H1 (cell line): ENCODE measurements around the gene TMEM222. TPM values are rescaled to one million over a fixed set of nuclear protein-coding genes. Genes with fewer than 3 reads are reported as not detected.

Experiments
- CBX5 ChIP-seq: fragments of 300-800, 300-1000 bp; sonication (generic); IDR thresholded peaks from 2 replicates; pipeline ENCODE4 v1.7.1; 2016; ENCODE audit warnings: antibody characterized with exemption, low read length, low read depth
- CHD2 ChIP-seq: IDR thresholded peaks from 2 replicates; pipeline ENCODE4 v1.6.1; 2012; ENCODE audit warnings: low read length, improper control_type of control experiment
- NANOG ChIP-seq: IDR thresholded peaks from 2 replicates; pipeline ENCODE4 v1.6.1; 2011; ENCODE audit warnings: low read length, low read depth, mild to moderate bottlenecking, inconsistent platforms; ENCODE audit not compliant: insufficient read depth, poor library complexity, severe bottlenecking
- NRF1 ChIP-seq: IDR thresholded peaks from 2 replicates; pipeline ENCODE4 v1.6.1; 2011; ENCODE audit warnings: mild to moderate bottlenecking, low read depth, low read length, improper control_type of control experiment
- PHF8 ChIP-seq: fragments of 200-600 bp; sonication (generic); conservative IDR thresholded peaks from 2 replicates; pipeline ENCODE4 v1.7.1; 2012; ENCODE audit warnings: low read depth, mild to moderate bottlenecking, inconsistent platforms, low read length, moderate library complexity
- POLR2A ChIP-seq, 2 experiments: IDR thresholded peaks; 1 replicate in 1 of 2; 2 replicates in 1 of 2; pipeline ENCODE4 v1.6.1; 2011; ENCODE audit warnings: low read depth in 2 of 2, low read length in 2 of 2, mild to moderate bottlenecking in 2 of 2; ENCODE audit errors: control extremely low read depth in 1 of 2
- RAD21 ChIP-seq, 2 experiments: IDR thresholded peaks in 1 of 2; conservative IDR thresholded peaks in 1 of 2; 2 replicates each; pipeline ENCODE4 v1.6.1; 2011; ENCODE audit warnings: low read depth in 2 of 2, low read length in 2 of 2, improper control_type of control experiment in 1 of 2, inconsistent platforms in 1 of 2, mild to moderate bottlenecking in 1 of 2, moderate library complexity in 1 of 2
- SP2 ChIP-seq: IDR thresholded peaks from 2 replicates; pipeline ENCODE4 v1.6.1; 2012; ENCODE audit warnings: mild to moderate bottlenecking, low read length, inconsistent platforms
- TBP ChIP-seq: IDR thresholded peaks from 2 replicates; pipeline ENCODE4 v1.6.1; 2011; ENCODE audit warnings: low read depth, low read length, improper control_type of control experiment
- ZNF274 ChIP-seq: IDR thresholded peaks from 2 replicates; pipeline ENCODE4 v1.7.0; 2012; ENCODE audit warnings: low read length, borderline replicate concordance; ENCODE audit errors: extremely low read depth
- polyA plus RNA-seq, 7 experiments: library from polyadenylated mRNA; depleted of rRNA in 3 of 7; stranded (reverse) in 5 of 7; unstranded in 2 of 7; fragments of >200 nt in 5 of 7; fragments of 200-250 nt in 2 of 7; gene quantifications; 1 replicate in 5 of 7; 2 replicates in 1 of 7; 4 replicates in 1 of 7; pipeline versions ENCODE4 v1.2.1 to v1.2.3, GENCODE V29; 2011 to 2013; ENCODE audit warnings: missing spikeins in 2 of 7, mixed read lengths in 2 of 7
- total RNA-seq: library from RNA; stranded (reverse); fragmentation: NEBNext Ultra II Directional; extraction: Animal tissue kit (Norgen Biotek cat#: 25700); gene quantifications from 2 replicates; pipeline ENCODE4 v1.2.1, GENCODE V29; 2021
- TF ChIP-seq, protein P1 (sequence below): fragments of 300-600 bp; sonication (generic); IDR thresholded peaks from 2 replicates; pipeline ENCODE4 v1.7.1; 2012; ENCODE audit warnings: low read length, moderate library complexity, mild to moderate bottlenecking, inconsistent platforms; ENCODE audit not compliant: insufficient replicate concordance

Gene TMEM222
- total and polyA plus RNA-seq, 2 of the 8 experiments (the other 6 are each of a cell fraction or from before 2014, with no cell fraction given): 27.0 to 51.8 TPM

DNA sequence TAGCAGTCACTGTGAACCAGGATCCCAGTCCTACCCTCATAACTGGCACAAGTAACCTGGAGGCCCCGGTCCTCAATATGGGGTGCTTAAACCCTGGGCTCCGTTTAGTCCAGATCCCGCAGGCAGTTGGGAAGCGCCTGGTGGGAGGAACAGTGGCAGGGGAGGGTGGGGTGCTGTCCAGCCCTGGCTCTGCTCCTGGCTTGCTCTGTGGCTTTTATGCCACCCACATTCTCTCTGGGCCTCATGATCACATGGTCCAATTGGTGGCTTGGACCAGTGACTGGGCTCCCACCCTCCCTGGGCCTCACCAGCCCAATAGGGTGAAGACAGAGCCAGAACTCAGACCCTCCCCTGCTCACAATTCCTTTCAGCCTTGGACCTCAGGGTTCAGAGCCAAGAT is 58.3 kb downstream of the TMEM222 start (continued):
- TF ChIP-seq, protein P1, sequence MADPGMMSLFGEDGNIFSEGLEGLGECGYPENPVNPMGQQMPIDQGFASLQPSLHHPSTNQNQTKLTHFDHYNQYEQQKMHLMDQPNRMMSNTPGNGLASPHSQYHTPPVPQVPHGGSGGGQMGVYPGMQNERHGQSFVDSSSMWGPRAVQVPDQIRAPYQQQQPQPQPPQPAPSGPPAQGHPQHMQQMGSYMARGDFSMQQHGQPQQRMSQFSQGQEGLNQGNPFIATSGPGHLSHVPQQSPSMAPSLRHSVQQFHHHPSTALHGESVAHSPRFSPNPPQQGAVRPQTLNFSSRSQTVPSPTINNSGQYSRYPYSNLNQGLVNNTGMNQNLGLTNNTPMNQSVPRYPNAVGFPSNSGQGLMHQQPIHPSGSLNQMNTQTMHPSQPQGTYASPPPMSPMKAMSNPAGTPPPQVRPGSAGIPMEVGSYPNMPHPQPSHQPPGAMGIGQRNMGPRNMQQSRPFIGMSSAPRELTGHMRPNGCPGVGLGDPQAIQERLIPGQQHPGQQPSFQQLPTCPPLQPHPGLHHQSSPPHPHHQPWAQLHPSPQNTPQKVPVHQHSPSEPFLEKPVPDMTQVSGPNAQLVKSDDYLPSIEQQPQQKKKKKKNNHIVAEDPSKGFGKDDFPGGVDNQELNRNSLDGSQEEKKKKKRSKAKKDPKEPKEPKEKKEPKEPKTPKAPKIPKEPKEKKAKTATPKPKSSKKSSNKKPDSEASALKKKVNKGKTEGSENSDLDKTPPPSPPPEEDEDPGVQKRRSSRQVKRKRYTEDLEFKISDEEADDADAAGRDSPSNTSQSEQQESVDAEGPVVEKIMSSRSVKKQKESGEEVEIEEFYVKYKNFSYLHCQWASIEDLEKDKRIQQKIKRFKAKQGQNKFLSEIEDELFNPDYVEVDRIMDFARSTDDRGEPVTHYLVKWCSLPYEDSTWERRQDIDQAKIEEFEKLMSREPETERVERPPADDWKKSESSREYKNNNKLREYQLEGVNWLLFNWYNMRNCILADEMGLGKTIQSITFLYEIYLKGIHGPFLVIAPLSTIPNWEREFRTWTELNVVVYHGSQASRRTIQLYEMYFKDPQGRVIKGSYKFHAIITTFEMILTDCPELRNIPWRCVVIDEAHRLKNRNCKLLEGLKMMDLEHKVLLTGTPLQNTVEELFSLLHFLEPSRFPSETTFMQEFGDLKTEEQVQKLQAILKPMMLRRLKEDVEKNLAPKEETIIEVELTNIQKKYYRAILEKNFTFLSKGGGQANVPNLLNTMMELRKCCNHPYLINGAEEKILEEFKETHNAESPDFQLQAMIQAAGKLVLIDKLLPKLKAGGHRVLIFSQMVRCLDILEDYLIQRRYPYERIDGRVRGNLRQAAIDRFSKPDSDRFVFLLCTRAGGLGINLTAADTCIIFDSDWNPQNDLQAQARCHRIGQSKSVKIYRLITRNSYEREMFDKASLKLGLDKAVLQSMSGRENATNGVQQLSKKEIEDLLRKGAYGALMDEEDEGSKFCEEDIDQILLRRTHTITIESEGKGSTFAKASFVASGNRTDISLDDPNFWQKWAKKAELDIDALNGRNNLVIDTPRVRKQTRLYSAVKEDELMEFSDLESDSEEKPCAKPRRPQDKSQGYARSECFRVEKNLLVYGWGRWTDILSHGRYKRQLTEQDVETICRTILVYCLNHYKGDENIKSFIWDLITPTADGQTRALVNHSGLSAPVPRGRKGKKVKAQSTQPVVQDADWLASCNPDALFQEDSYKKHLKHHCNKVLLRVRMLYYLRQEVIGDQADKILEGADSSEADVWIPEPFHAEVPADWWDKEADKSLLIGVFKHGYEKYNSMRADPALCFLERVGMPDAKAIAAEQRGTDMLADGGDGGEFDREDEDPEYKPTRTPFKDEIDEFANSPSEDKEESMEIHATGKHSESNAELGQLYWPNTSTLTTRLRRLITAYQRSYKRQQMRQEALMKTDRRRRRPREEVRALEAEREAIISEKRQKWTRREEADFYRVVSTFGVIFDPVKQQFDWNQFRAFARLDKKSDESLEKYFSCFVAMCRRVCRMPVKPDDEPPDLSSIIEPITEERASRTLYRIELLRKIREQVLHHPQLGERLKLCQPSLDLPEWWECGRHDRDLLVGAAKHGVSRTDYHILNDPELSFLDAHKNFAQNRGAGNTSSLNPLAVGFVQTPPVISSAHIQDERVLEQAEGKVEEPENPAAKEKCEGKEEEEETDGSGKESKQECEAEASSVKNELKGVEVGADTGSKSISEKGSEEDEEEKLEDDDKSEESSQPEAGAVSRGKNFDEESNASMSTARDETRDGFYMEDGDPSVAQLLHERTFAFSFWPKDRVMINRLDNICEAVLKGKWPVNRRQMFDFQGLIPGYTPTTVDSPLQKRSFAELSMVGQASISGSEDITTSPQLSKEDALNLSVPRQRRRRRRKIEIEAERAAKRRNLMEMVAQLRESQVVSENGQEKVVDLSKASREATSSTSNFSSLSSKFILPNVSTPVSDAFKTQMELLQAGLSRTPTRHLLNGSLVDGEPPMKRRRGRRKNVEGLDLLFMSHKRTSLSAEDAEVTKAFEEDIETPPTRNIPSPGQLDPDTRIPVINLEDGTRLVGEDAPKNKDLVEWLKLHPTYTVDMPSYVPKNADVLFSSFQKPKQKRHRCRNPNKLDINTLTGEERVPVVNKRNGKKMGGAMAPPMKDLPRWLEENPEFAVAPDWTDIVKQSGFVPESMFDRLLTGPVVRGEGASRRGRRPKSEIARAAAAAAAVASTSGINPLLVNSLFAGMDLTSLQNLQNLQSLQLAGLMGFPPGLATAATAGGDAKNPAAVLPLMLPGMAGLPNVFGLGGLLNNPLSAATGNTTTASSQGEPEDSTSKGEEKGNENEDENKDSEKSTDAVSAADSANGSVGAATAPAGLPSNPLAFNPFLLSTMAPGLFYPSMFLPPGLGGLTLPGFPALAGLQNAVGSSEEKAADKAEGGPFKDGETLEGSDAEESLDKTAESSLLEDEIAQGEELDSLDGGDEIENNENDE: no peak
- TF ChIP-seq SP2 (no peak), CHD2 (no peak), CBX5 (no peak), ZNF274 (no peak), PHF8 (no peak), TBP (no peak), POLR2A (IDR thresholded peaks at IDR 0.05; ENCODE audit: control extremely low read depth in 1 of 2, low read depth in 2 of 2, low read length in 2 of 2) (no peak), NANOG (no peak), RAD21 (IDR thresholded peaks at IDR 0.05 in 1 of 2, conservative IDR thresholded peaks at IDR 0.05 in 1 of 2; ENCODE audit: low read depth in 2 of 2, low read length in 2 of 2) (no peak), NRF1 (no peak)
